ENCODE measurements around the gene SIPA1L3. TPM values are rescaled to one million over a fixed set of nuclear protein-coding genes. Genes with fewer than 3 reads are reported as not detected.

SIPA1L3 gene
- total and polyA plus RNA-seq, 12 donors, result 2.2 to 24.1 (median 11.8) TPM

DNA sequence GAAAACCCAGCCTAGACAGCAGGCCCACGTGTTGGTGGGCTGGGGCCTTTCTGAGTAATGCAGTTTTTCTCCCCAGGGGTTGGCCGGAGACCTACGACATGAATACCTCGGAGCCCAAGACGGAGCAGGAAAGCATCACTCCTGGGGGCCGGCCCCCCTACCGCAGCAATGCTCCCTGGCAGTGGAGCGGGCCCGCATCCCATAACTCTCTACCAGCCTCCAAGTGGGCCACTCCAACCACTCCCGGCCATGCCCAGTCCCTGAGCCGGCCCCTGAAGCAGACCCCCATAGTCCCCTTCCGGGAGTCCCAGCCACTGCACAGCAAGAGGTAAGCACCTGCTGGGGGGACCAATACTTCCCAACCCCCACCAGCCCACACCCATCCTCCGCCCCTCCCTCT, 234.1 kb downstream of the SIPA1L3 start:
- 91 to 97% (median 93%) methylated on average over 13 of the region's 13 CpGs for WGBS, 4 donors

DNA sequence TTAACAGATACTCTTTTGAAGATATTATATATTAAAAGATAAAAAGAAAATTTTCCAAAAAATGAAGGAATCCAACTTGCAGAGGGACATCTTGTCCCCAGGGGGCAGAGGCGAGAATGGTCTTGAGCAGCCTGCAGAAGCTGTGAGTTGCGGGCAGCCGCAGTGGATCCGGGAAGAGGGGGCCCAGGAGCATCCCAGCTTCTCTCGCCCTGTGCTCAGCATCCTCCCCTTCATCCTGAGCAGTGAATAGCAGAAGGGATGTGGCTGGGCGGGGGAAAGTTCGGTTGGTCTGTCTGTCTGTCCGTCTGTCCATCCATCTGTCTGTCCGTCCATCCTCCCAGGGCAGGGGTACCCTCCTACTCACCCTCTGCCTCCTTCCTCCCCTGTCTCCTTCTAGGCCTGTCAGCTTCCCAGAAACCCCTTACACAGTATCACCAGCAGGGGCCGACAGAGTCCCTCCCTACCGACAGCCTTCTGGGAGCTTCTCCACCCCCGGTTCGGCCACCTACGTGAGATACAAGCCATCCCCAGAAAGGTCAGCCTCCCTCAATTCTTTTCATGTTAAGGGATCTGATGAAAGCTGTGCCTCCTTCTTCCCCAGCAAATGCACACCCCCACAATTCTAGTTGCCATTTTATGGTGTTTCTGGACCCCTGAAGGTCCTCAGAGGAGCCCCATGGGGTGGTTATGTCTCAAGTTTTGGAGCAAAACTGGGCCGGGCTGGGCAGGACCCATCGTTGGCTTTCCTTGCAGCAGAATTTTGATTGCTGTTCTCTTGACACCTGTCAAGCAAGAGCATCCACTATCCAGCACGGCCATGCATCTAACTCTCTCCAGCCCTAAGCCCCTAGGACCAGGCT, 235.4 kb downstream of the SIPA1L3 start:
- intact Hi-C loops (cut with DNase I), result no loop called here
- H3K9me3 ChIP-seq (replicated peaks in 1 of 3), result no peaks in the 10 kb centered on the region
- no peaks in the 10 kb centered on the region for H3K36me3 ChIP-seq (replicated peaks in 1 of 2)
- no peaks in the 10 kb centered on the region for H3K4me1 ChIP-seq (replicated peaks in 1 of 2)
- no peak overlapping the region for H3K27ac ChIP-seq
- no peaks in the 10 kb centered on the region for H3K27me3 ChIP-seq
- 62 to 68% (median 65%) methylated on average over 14 to 17 of the region's 17 CpGs for WGBS, 4 donors
- no peak overlapping the region for H3K4me3 ChIP-seq
- TF ChIP-seq, protein P1, sequence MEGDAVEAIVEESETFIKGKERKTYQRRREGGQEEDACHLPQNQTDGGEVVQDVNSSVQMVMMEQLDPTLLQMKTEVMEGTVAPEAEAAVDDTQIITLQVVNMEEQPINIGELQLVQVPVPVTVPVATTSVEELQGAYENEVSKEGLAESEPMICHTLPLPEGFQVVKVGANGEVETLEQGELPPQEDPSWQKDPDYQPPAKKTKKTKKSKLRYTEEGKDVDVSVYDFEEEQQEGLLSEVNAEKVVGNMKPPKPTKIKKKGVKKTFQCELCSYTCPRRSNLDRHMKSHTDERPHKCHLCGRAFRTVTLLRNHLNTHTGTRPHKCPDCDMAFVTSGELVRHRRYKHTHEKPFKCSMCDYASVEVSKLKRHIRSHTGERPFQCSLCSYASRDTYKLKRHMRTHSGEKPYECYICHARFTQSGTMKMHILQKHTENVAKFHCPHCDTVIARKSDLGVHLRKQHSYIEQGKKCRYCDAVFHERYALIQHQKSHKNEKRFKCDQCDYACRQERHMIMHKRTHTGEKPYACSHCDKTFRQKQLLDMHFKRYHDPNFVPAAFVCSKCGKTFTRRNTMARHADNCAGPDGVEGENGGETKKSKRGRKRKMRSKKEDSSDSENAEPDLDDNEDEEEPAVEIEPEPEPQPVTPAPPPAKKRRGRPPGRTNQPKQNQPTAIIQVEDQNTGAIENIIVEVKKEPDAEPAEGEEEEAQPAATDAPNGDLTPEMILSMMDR (IDR thresholded peaks at IDR 0.05), result peak; percentile 24 to 72 (median 56)
- no peak for TF ChIP-seq POLR2A (IDR thresholded peaks at IDR 0.05)
- DNase-seq, result peak; percentile 43 to 80 (median 64)

More for the DNA sequence above, 234.1 kb downstream of the SIPA1L3 start:
- TF ChIP-seq POLR2A (IDR thresholded peaks at IDR 0.05), result no peak
- TF ChIP-seq, protein P1 (IDR thresholded peaks at IDR 0.05), result no peak
- Histone ChIP-seq H3K4me3 (no peak overlapping the region), H3K27ac (no peak overlapping the region), H3K36me3 (replicated peaks in 1 of 2) (no peaks in the 10 kb centered on the region), H3K4me1 (replicated peaks in 1 of 2) (no peaks in the 10 kb centered on the region), H3K27me3 (no peaks in the 10 kb centered on the region), H3K9me3 (replicated peaks in 1 of 3) (no peaks in the 10 kb centered on the region)
- intact Hi-C loops (cut with DNase I), result no loop called here
- DNase-seq, result no peak

DNA sequence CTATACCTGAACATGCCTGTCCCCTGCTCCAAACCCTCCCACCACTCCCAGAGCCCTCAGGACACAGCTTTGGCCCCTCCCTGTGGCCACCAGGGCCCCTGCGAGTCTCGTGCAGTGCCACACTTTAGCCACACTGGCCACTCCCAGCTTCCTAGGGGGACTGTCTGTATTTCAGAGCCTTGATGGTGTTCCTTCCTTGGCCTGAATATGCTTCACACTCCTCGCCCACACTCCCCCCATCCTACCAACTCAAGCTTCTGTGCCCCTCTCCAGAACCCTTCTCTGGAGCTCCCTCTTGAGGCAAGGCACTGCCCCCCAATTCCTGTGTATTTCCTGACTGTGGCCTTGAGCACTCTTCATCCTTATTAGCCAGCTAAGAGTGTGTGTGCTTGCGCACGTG, 236.8 kb downstream of the SIPA1L3 start:
- 81 to 96% (median 85%) methylated on average over 5 of the region's 5 CpGs for WGBS, 4 donors
- DNase-seq, result no peak
- intact Hi-C loops (cut with DNase I), result no loop called here
- Histone ChIP-seq H3K27me3 (no peaks in the 10 kb centered on the region), H3K27ac (no peak overlapping the region), H3K4me1 (replicated peaks in 1 of 2) (no peaks in the 10 kb centered on the region), H3K4me3 (no peak overlapping the region), H3K36me3 (replicated peaks in 1 of 2) (no peaks in the 10 kb centered on the region), H3K9me3 (replicated peaks in 1 of 3) (no peaks in the 10 kb centered on the region)
- no peak for TF ChIP-seq POLR2A (IDR thresholded peaks at IDR 0.05)
- TF ChIP-seq, protein P1 (IDR thresholded peaks at IDR 0.05), result no peak

DNA sequence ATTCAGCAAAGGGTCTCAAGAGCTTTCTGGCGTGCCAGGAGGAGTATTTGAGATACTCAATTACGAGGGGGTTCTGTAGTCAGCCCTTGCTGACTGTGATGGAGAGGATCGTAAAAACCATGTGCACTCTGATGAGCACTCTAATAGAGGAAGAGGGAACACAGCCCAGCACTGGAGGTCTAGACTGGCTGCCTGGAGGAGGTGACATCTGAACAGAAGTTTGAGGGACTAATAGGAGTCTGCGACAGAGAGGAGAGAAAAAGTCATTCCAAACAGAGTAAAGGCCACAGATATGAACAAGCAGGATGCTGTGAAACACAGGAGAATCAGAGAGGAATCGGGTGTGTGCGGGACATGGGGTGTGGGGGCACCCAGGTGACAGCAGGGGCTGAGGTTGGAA, 237.7 kb downstream of the SIPA1L3 start:
- H3K36me3 ChIP-seq (replicated peaks in 1 of 2), result no peaks in the 10 kb centered on the region
- no peak overlapping the region for H3K27ac ChIP-seq
- no peaks in the 10 kb centered on the region for H3K4me1 ChIP-seq (replicated peaks in 1 of 2)
- H3K9me3 ChIP-seq (replicated peaks in 1 of 3), result no peaks in the 10 kb centered on the region
- no peak for DNase-seq
- WGBS, 4 donors, result 95 to 97% (median 96%) methylated on average over 6 of the region's 6 CpGs
- H3K4me3 ChIP-seq, result no peak overlapping the region
- TF ChIP-seq, protein P1 (IDR thresholded peaks at IDR 0.05), result no peak
- no peak for TF ChIP-seq POLR2A (IDR thresholded peaks at IDR 0.05)
- intact Hi-C loops (cut with DNase I), result no loop called here
- no peaks in the 10 kb centered on the region for H3K27me3 ChIP-seq

Data from adrenal gland (tissue), 12 donors.